Lower leg skin (tissue), 4 donors: Measurements from ENCODE around the gene FBRSL1. TPM values are rescaled to one million over a fixed set of nuclear protein-coding genes. Genes with fewer than 3 reads are reported as not detected.

Source experiments
- DNase-seq, 2 donors: peaks; one replicate each; pipeline ENCODE4 v3.0.0-alpha.2; 2019; ENCODE audit warnings: low spot score in 2 of 2
- H3K4me3 ChIP-seq: fragments of 200-600 bp; sonication (generic); 2 replicates; pipeline ENCODE4 v1.5.1; 2017; ENCODE audit warnings: mild to moderate bottlenecking, low read depth; ENCODE audit not compliant: poor library complexity, severe bottlenecking
- CTCF ChIP-seq, 3 donors: fragments of 450-650 bp; IDR thresholded peaks; one replicate each; pipeline ENCODE4 v1.5.1; 2016; ENCODE audit warnings: antibody characterized with exemption in 3 of 3, mild to moderate bottlenecking in 3 of 3, moderate library complexity in 2 of 3
- POLR2A ChIP-seq, 2 donors: fragments of 450-650 bp; IDR thresholded peaks; one replicate each; pipeline ENCODE4 v1.6.1; 2016 to 2017; ENCODE audit warnings: antibody characterized with exemption in 2 of 2, mild to moderate bottlenecking in 1 of 2, moderate library complexity in 1 of 2
- WGBS, 2 donors: methylation state at CpG; one replicate each; pipeline ENCODE4 v1.1.5; 2018; 5-methylcytosine and 5-hydroxymethylcytosine counted together
- intact Hi-C: fragments of 100-400 bp; cut with DNase I; formaldehyde crosslinking; loops from one replicate; pipeline ENCODE4 v1.15.0; 2023; ENCODE audit warnings: low total_unique reads
- total RNA-seq, 4 donors: library from RNA; depleted of rRNA; stranded (reverse); fragments of >200 nt; gene quantifications; one replicate each; pipeline ENCODE4 v1.1.0, GENCODE V29; 2016

FBRSL1 gene
- total RNA-seq, 4 donors from 2014 or later: 15.5 to 250 (median 19.6) TPM

GRCh38 chr12:132517013-132517739, 27.2 kb downstream of the FBRSL1 start:
- intact Hi-C loops: no loop called here
- DNase-seq: no peak
- WGBS, 2 donors: 94% methylated on average over 17 to 19 of the region's 19 CpGs
- H3K4me3 ChIP-seq: no peak overlapping the region
- TF ChIP-seq CTCF (IDR thresholded peaks at IDR 0.05) (no peak), POLR2A (IDR thresholded peaks at IDR 0.05) (no peak)

- TF ChIP-seq CTCF (IDR thresholded peaks at IDR 0.05) (no peak), POLR2A (IDR thresholded peaks at IDR 0.05) (no peak)
- H3K4me3 ChIP-seq: no peak overlapping the region
- 89 to 93% methylated on average over 9 to 10 of the region's 10 CpGs for WGBS, 2 donors
- no peak for DNase-seq
- intact Hi-C loops: no loop called here
These were observed 27.8 kb downstream of the FBRSL1 start for GRCh38 chr12:132517740-132518100.

DNA sequence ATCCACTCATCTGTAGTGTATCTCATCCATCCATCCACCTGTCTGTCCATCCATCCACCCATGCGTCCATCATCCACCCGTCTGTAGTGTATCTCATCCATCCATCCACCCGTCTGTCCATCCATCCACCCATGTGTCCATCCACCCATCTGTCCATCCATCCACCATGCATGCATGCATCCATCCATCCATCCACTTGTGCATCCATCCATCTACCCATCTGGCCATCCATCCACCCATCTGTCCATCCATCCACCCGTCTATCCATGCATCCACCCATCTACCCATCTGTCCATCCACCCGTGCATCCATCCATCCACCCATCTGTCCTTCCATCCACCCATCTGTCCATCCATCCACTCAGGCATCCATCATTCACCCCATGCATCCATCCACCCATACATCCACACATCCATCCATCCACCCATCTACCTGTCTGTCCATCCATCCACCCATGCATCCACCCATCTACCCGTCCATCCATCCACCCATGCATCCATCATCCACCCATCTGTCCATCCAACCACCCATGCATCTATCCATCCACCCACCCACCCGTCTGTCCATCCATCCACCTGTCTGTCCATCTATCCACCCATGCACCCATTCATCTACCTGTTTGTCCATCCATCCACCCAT, 28.5 kb downstream of the FBRSL1 start:
- no peak overlapping the region for H3K4me3 ChIP-seq
- 96 to 98% methylated on average over 7 of the region's 7 CpGs for WGBS, 2 donors
- no peak for DNase-seq
- no peak for TF ChIP-seq POLR2A (IDR thresholded peaks at IDR 0.05)
- no peak for TF ChIP-seq CTCF (IDR thresholded peaks at IDR 0.05)
- intact Hi-C loops: no loop called here

- TF ChIP-seq POLR2A (IDR thresholded peaks at IDR 0.05) (no peak), CTCF (IDR thresholded peaks at IDR 0.05) (no peak)
- DNase-seq: no peak
- no peak overlapping the region for H3K4me3 ChIP-seq
- 53% methylated on average over 8 to 17 of the region's 17 CpGs for WGBS, 2 donors
- intact Hi-C loops: no loop called here
These were observed 30.7 kb downstream of the FBRSL1 start for GRCh38 chr12:132520421-132521199.

GRCh38 chr12:132521200-132521580, 31.2 kb downstream of the FBRSL1 start:
- intact Hi-C loops: no loop called here
- TF ChIP-seq CTCF (IDR thresholded peaks at IDR 0.05) (no peak), POLR2A (IDR thresholded peaks at IDR 0.05) (no peak)

More at GRCh38 chr12:132521200-132521580, 31.2 kb downstream of the FBRSL1 start:
- 84 to 90% methylated on average over 13 of the region's 15 CpGs for WGBS, 2 donors
- no peak for DNase-seq
- H3K4me3 ChIP-seq: no peak overlapping the region
